Gastroesophageal sphincter (tissue), 3 donors: Measurements from ENCODE around the gene ANO4.

Experiments
- EP300 ChIP-seq: sonication (generic); formaldehyde crosslinking; IDR thresholded peaks from one replicate; pipeline ENCODE4 v1.6.1; 2017; ENCODE audit warnings: antibody characterized with exemption, mild to moderate bottlenecking
- POLR2A ChIP-seq, 2 donors: fragments of 450-650 bp; IDR thresholded peaks; one replicate each; pipeline ENCODE4 v1.6.1; 2017; ENCODE audit warnings: antibody characterized with exemption in 2 of 2, mild to moderate bottlenecking in 2 of 2, moderate library complexity in 1 of 2
- POLR2AphosphoS5 ChIP-seq: sonication (generic); formaldehyde crosslinking; IDR thresholded peaks from one replicate; pipeline ENCODE4 v1.6.1; 2017; ENCODE audit warnings: antibody characterized with exemption
- TF ChIP-seq, protein P1 (sequence below), 4 experiments: fragments of 200-600 bp in 2 of 4; fragments of 450-650 bp in 2 of 4; sonication (generic) in 1 of 4; IDR thresholded peaks; one replicate each; pipeline ENCODE4 v1.5.1; 2017 to 2019; ENCODE audit warnings: antibody characterized with exemption in 4 of 4, mild to moderate bottlenecking in 2 of 4, moderate library complexity in 2 of 4

DNA sequence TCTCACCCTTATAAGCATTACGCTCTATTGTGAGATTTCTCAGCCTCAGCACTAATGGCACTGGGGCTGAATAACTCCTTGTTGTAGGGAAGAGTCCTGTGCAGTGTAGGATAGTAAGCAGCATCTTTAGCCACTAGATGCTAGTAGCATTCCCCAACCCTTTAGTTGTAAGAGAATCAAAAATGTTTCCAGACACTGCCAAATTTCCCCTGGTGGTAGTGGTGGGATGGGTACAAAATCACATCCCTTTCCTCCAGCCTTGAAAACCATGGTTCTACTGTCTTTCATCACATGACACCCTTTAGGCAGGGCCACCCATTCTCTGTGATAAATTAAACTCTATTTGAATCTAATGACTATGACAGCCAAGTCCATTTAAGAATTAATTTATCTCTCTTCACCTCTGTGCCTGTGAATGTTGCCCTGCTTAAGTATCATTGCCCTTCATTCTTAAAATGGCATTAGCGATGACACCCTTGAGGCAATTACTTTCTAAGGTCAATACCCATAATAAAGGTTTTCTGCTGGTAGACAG, 199.4 kb downstream of the ANO4 start:
- TF ChIP-seq, protein P1, sequence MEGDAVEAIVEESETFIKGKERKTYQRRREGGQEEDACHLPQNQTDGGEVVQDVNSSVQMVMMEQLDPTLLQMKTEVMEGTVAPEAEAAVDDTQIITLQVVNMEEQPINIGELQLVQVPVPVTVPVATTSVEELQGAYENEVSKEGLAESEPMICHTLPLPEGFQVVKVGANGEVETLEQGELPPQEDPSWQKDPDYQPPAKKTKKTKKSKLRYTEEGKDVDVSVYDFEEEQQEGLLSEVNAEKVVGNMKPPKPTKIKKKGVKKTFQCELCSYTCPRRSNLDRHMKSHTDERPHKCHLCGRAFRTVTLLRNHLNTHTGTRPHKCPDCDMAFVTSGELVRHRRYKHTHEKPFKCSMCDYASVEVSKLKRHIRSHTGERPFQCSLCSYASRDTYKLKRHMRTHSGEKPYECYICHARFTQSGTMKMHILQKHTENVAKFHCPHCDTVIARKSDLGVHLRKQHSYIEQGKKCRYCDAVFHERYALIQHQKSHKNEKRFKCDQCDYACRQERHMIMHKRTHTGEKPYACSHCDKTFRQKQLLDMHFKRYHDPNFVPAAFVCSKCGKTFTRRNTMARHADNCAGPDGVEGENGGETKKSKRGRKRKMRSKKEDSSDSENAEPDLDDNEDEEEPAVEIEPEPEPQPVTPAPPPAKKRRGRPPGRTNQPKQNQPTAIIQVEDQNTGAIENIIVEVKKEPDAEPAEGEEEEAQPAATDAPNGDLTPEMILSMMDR (IDR thresholded peaks at IDR 0.05): no peak
- TF ChIP-seq POLR2A (IDR thresholded peaks at IDR 0.05) (no peak), EP300 (no peak), POLR2AphosphoS5 (no peak)
